RPMI8226 (cell line): ENCODE data around the gene CPEB4.
A peak's percentile ranks its signal among the peaks of the same experiment; 100 is the strongest.

ENCODE experiments used
- DNase-seq: peaks from one replicate; pipeline ENCODE4 v3.0.0-alpha.2; 2015

CPEB4 gene

GRCh38 chr5:173859408-173860159 is 28.6 kb upstream of the CPEB4 start:
- no peak for DNase-seq

GRCh38 chr5:173862047-173862477 is 26.1 kb upstream of the CPEB4 start:
- DNase-seq = no peak

- DNase-seq = no peak
These were observed 24.8 kb upstream of the CPEB4 start for GRCh38 chr5:173863359-173863758.

- no peak for DNase-seq
These were observed 23.8 kb upstream of the CPEB4 start for GRCh38 chr5:173864126-173865050.

- DNase-seq = no peak
These were observed 21.8 kb upstream of the CPEB4 start for GRCh38 chr5:173866243-173866857.

- no peak for DNase-seq
These were observed 21.1 kb upstream of the CPEB4 start for GRCh38 chr5:173866858-173867679.

GRCh38 chr5:173868096-173868880 is 19.9 kb upstream of the CPEB4 start:
- DNase-seq = no peak

GRCh38 chr5:173869316-173869715 is 18.8 kb upstream of the CPEB4 start:
- no peak for DNase-seq

- no peak for DNase-seq
These were observed 15.2 kb upstream of the CPEB4 start for GRCh38 chr5:173872957-173873305.

- DNase-seq = no peak
These were observed 14.7 kb upstream of the CPEB4 start for GRCh38 chr5:173873306-173873922.

- DNase-seq = no peak
These were observed 13.0 kb upstream of the CPEB4 start for GRCh38 chr5:173875189-173875588.

GRCh38 chr5:173878224-173878967 is 9.8 kb upstream of the CPEB4 start:
- DNase-seq = no peak

GRCh38 chr5:173880306-173880985 is 7.7 kb upstream of the CPEB4 start:
- DNase-seq = no peak

- no peak for DNase-seq
These were observed 6.2 kb upstream of the CPEB4 start for GRCh38 chr5:173881811-173882575.

- no peak for DNase-seq
These were observed 5.5 kb upstream of the CPEB4 start for GRCh38 chr5:173882632-173883031.

GRCh38 chr5:173883347-173883924 is 4.7 kb upstream of the CPEB4 start:
- no peak for DNase-seq

GRCh38 chr5:173884402-173885053 is 3.6 kb upstream of the CPEB4 start:
- peak; percentile 81 for DNase-seq

GRCh38 chr5:173885054-173885443 is 3.1 kb upstream of the CPEB4 start:
- no peak for DNase-seq
